Measurements from ENCODE around the gene ARFIP1. TPM values are rescaled to one million over a fixed set of nuclear protein-coding genes. Genes with fewer than 3 reads are reported as not detected.

ARFIP1 gene
- total RNA-seq, 1 donor from 2014 or later: 34.4 TPM

Other genes starting within 250 kb of the ARFIP1 start
- 64.9 and 105 TPM in 2 replicates for gene FBXW7, start 243.9 kb upstream of the ARFIP1 start, total RNA-seq
- 1.0 and 3.1 TPM in 2 replicates for gene TMEM154, start 100.0 kb upstream of the ARFIP1 start, total RNA-seq
- gene TIGD4, start 224 bp upstream of the ARFIP1 start, total RNA-seq: 0.05 and 0.17 TPM in 2 replicates
- gene FHDC1, start 156.4 kb downstream of the ARFIP1 start, total RNA-seq: 0.42 and 0.68 TPM in 2 replicates

All from dermis blood vessel endothelial cell (primary cell).